Cerebellar nuclear complex (tissue), 1 donor: Measurements from ENCODE around the gene UCN2.
"Not testable (repeated sequence)": the region's sequence is repeated elsewhere in the genome, so short reads cannot be mapped to it uniquely, and the experiment has no call there.

Source experiments
- DNase-seq, 2 experiments: peaks; one replicate each; lab custom pipeline; 2025; lab: John Stamatoyannopoulos, UW

The UCN2 gene

GRCh38 chr3:48536116-48536515, 27.5 kb downstream of the UCN2 start:
- DNase-seq: no peak

DNA sequence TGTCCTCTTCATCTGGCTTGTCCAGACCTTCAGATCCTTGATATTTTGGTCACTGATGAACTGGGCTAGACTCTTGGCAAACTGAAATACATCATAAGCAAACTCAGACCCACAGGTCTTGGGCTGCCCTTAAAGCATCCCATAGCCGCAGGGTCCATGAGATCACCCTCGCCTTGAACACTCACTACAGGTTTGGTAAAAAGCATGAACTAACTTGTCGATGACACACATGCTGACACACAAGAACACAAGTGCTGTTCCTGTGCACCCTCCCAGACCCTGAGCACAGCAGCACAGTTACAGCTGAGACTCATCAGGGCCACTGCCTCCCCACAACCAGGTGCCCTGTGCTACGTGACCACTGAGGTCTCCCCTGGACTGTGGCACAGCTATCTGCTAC, 28.0 kb downstream of the UCN2 start:
- no peak for DNase-seq

DNA sequence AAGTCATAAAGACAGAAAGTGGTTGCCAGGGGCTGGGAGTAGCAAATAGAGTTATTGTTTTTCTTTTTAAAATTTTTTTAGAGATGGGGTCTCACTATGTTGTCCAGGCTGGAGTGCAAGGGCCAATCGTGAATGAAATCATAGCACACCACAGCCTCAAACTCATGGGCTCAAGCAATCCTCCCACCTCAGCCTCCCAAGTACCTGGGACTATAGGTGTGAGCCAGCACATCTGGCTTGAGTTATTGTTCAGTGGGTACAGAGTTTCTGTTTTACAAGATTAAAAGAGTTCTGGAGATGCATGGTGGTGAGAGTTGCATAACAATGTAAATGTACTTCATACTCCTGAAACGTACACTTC, 30.6 kb downstream of the UCN2 start:
- DNase-seq: no peak

GRCh38 chr3:48532271-48532976, 31.2 kb downstream of the UCN2 start:
- DNase-seq: no peak

DNA sequence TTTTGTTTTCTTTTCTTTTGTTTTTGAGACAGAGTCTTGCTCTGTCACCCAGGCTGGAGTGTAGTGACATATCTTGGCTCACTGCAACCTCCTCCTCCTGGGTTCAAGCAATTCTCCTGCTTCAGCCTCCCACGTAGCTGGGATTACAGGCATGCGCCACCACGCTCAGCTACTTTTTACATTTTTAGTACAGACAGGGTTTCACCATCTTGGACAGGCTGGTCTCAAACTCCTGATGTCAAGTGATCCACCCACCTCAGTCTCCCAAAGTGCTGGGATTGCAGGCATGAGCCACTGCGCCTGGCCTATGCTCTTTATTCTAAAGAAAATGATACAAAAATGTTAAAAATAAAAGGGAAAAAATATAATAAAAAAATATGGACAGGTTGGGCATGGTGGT, 32.9 kb downstream of the UCN2 start:
- DNase-seq: not testable (repeated sequence)

DNA sequence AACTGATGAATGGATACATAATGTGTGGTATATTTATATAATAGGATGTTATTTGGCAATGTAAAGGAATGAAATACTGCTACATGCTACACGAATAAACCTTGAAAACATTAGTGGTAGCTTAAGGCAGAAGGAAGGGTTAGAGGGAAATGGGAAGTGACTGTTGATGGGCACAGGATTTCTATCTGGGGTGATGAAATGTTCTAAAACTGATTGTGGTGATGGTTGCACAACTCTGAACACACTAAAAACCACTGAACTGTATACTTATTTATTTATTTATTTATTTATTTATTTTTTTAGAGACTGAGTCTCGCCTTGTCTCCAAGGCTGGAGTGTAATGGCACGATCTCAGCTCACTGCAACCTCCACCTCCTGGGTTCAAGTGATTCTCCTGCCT, 34.8 kb downstream of the UCN2 start:
- DNase-seq: no peak

GRCh38 chr3:48528048-48528447, 35.5 kb downstream of the UCN2 start:
- no peak for DNase-seq

- DNase-seq: no peak
Observed at GRCh38 chr3:48524970-48525369, 38.6 kb downstream of the UCN2 start.

GRCh38 chr3:48521635-48522034, 41.9 kb downstream of the UCN2 start:
- DNase-seq: no peak

DNA sequence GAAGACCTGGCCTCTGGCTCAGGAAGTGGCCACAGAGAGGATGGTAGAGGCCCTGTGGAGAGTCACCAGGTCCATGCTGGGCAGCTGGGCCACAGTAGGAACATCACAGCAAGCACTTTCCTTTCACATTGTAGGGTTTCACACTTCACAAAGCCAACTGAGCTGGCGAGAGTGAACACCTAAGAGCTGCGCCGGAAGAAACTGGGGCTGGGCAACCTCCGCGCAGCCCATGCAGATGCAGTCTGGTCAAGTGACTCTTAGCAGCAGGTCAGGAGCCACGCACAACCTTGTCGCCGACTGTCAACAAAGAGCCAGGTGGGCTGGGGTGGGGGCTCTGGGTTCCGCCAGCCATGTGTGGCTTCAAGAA, 44.3 kb downstream of the UCN2 start:
- DNase-seq: no peak

DNA sequence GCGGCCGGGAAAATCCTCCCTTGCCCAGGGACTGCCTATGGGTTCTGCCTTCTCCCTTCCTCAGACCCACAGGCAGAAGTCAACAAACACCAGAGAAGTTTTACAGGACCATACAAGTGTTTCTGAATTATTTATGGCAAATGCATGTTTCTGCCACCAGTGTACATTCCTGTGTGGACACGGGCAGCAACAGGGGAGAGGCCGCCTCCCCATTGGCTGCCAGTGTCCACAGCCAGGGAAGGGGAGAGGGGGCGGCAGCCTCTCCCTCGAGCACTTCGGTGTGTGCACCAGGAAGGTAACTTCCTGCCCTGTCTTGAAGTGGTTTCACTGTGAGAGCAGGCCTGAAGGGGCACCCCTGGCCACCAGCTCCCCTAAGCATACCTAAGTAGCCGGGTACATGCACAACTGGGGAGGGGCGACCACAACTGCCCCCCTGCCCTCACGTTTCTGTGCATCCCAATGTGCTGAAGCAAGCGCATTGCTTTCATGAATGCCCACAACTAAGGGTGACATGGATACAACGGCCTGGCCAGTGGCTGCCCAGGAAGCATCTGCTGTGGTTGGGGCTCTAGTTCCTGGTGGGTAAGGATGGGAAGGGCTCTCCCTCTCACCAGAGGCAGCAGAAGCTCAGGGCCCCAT, 44.8 kb downstream of the UCN2 start:
- no peak for DNase-seq

GRCh38 chr3:48518069-48518468, 45.5 kb downstream of the UCN2 start:
- no peak for DNase-seq

GRCh38 chr3:48516571-48516970, 47.0 kb downstream of the UCN2 start:
- DNase-seq: no peak

DNA sequence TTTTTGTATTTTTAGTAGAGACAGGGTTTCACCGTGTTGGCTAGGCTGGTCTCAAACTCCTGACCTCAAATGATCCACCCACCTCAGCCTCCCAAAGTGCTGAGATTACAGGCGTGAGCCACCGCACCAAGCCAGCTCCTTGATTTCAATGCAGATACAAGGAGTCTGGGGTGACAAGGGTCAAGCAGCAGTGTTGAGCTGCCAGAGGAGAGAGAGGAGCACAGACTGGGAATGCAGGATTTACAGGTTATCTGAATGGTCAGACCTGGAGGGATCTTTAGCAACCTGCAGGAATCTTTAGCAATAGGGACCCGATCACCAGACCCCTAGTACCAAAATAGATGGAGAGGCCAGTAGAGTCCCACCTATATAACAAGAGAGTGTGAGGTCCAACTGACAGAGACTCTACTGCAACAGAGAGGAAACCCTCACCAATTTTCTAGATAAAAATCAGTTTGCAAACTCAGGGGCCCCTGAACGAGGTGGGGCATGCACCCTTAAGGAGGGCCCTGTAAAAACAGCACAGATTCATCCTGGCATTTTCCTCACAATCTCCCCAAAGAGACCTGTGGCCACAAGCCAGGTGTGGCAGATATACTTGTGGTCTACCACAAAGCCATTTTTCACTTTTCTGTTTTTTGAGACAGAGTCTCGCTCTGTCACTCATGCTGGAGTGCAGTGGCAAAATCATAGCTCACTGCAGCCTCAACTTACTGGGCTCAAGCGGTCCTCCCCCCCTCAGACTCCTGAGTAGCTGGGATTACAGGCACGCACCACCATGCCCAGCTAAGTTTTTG, 49.0 kb downstream of the UCN2 start:
- DNase-seq: no peak
